ENCODE results near the gene FAM78B. TPM values are rescaled to one million over a fixed set of nuclear protein-coding genes. Genes with fewer than 3 reads are reported as not detected.

FAM78B gene
- total and polyA plus RNA-seq, 2 of the 8 experiments (the other 6 are each of a cell fraction or from before 2014, with no cell fraction given): 2.3 to 3.6 TPM

DNA sequence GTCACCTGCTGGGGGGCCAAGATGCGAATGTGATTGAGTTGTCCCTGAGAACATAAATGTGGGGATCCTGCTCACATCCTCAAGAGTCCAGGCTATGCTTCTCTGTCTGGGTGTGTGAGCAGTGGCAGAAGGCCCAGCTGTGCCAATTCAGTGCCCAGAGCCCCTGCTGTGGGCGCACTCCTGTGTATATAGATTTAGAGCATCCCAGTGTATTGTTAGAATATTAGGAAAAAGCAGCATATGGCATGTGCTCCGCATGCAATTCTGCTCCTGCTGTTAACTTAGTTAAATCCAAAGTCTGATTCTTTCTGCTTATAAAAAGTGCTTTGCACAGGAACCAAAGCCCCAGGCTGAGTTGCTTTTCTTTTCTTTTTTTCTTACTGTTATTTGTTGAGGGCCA, 37.8 kb downstream of the FAM78B start:
- whole genome bisulfite sequencing, 2 experiments (ENCODE audit: extremely low coverage in 1 of 2, insufficient coverage in 1 of 2, insufficient read length in 1 of 2, insufficient replicate concordance in 2 of 2, low coverage in 1 of 2, low lambda C conversion rate in 2 of 2, missing lambda C conversion rate in 1 of 2): 90% methylated on average over 3 of the region's 3 CpGs; no CpG with 5 or more reads in 1 of the 2 experiments
- no peak overlapping the region for H4K8ac ChIP-seq (ENCODE audit: extremely low read depth, insufficient read depth, low read length)
- H3K4me3 ChIP-seq (ENCODE audit: extremely low read depth in 1 of 4, insufficient read depth in 2 of 4, low read depth in 3 of 4, low read length in 4 of 4): no peak overlapping the region
- H2BK15ac ChIP-seq (ENCODE audit: low read length): no peak overlapping the region
- no peaks in the 10 kb centered on the region for H3K4me1 ChIP-seq (replicated peaks in 1 of 4; ENCODE audit: control insufficient read depth in 3 of 4, insufficient read depth in 4 of 4, low read length in 3 of 4)
- H4K91ac ChIP-seq (replicated peaks; ENCODE audit: insufficient read length, low read length): no peak overlapping the region
- H3K4me2 ChIP-seq (ENCODE audit: insufficient read depth in 1 of 2, low read depth in 2 of 2, low read length in 2 of 2): no peak overlapping the region
- no peak overlapping the region for H3K23ac ChIP-seq (ENCODE audit: insufficient read length)
- H3K14ac ChIP-seq (ENCODE audit: insufficient read length): no peak overlapping the region
- H2AFZ ChIP-seq (ENCODE audit: low read length): no peak overlapping the region
- H3K18ac ChIP-seq (ENCODE audit: extremely low read depth, low read length): no peak overlapping the region
- no peaks in the 10 kb centered on the region for H3K9me3 ChIP-seq (ENCODE audit: insufficient read depth in 2 of 2, low read depth in 1 of 2, low read length in 1 of 2)
- H2BK20ac ChIP-seq (ENCODE audit: low read length): no peak overlapping the region
- no peaks in the 10 kb centered on the region for H3K79me1 ChIP-seq (ENCODE audit: low read depth, low read length)
- POLR2A ChIA-PET (ENCODE audit: partially characterized antibody): no interaction called here
- H3K79me2 ChIP-seq (ENCODE audit: control insufficient read depth in 1 of 2, insufficient read depth in 2 of 2, low read length in 2 of 2): no peaks in the 10 kb centered on the region
- no peak overlapping the region for H4K5ac ChIP-seq (ENCODE audit: insufficient read length, low read depth, low read length)
- no peak for DNase-seq (ENCODE audit: low read depth in 1 of 2, low spot score in 2 of 2)
- H2BK120ac ChIP-seq (replicated peaks; ENCODE audit: low read depth, low read length): no peak overlapping the region
- no peak overlapping the region for H3K27ac ChIP-seq (ENCODE audit: low read depth, low read length)
- no peak overlapping the region for H2AK5ac ChIP-seq (ENCODE audit: low read depth, low read length)
- no peak overlapping the region for H2BK12ac ChIP-seq (ENCODE audit: low read depth, low read length)
- no peak overlapping the region for H2BK5ac ChIP-seq (ENCODE audit: low read depth, low read length)
- CTCF ChIA-PET (ENCODE audit: partially characterized antibody): no interaction called here
- no peak overlapping the region for H3K4ac ChIP-seq (replicated peaks; ENCODE audit: insufficient read length, low read depth, low read length)
- H3K9ac ChIP-seq (replicated peaks in 1 of 4; ENCODE audit: extremely low read depth in 1 of 4, low read depth in 3 of 4, low read length in 3 of 4): no peak overlapping the region
- no peaks in the 10 kb centered on the region for H3K23me2 ChIP-seq (ENCODE audit: low read depth, low read length)
- no peaks in the 10 kb centered on the region for H3K36me3 ChIP-seq (ENCODE audit: control insufficient read depth in 2 of 4, insufficient read depth in 4 of 4, low read length in 3 of 4)
- H4K20me1 ChIP-seq (replicated peaks in 1 of 2; ENCODE audit: control insufficient read depth in 1 of 2, insufficient read depth in 2 of 2, low read length in 2 of 2): no peaks in the 10 kb centered on the region
- no peak for FAIRE-seq
- no peak overlapping the region for H3K56ac ChIP-seq (replicated peaks; ENCODE audit: insufficient read length, low read depth, low read length)
- no peaks in the 10 kb centered on the region for H3K27me3 ChIP-seq (replicated peaks in 1 of 4; ENCODE audit: control insufficient read depth in 3 of 4, extremely low read depth in 1 of 4, insufficient read depth in 3 of 4, low read length in 3 of 4)
- no peak for TF ChIP-seq YY1 (IDR thresholded peaks at IDR 0.05; ENCODE audit: low read depth, low read length)
- TF ChIP-seq, protein P1, sequence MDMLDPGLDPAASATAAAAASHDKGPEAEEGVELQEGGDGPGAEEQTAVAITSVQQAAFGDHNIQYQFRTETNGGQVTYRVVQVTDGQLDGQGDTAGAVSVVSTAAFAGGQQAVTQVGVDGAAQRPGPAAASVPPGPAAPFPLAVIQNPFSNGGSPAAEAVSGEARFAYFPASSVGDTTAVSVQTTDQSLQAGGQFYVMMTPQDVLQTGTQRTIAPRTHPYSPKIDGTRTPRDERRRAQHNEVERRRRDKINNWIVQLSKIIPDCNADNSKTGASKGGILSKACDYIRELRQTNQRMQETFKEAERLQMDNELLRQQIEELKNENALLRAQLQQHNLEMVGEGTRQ (IDR thresholded peaks at IDR 0.05; ENCODE audit: low read length): no peak
- no peak for TF ChIP-seq CTCF (IDR thresholded peaks at IDR 0.05; ENCODE audit: control extremely low read depth in 1 of 3, insufficient read depth in 1 of 3, low read depth in 1 of 3, low read length in 3 of 3)
- no peak for TF ChIP-seq SRF (IDR thresholded peaks at IDR 0.05; ENCODE audit: low read depth, low read length)
- TF ChIP-seq EGR1 (IDR thresholded peaks at IDR 0.05; ENCODE audit: borderline replicate concordance, low read depth, low read length): no peak
- no peak for TF ChIP-seq E2F6 (IDR thresholded peaks at IDR 0.05)
- TF ChIP-seq KDM4A (IDR thresholded peaks at IDR 0.05; ENCODE audit: low read depth, low read length, severe bottlenecking): no peak
- TF ChIP-seq GTF2F1 (IDR thresholded peaks at IDR 0.05; ENCODE audit: borderline replicate concordance, low read depth, low read length): no peak
- no peak for TF ChIP-seq MAX (IDR thresholded peaks at IDR 0.05)
- no peak for TF ChIP-seq TAF7 (optimal IDR thresholded peaks at IDR 0.05; ENCODE audit: borderline replicate concordance, low read depth, low read length)
